Nephron progenitor cell (in vitro differentiated cells): Measurements from ENCODE around the gene NRG3.

Experiments
- DNase-seq: peaks from one replicate; pipeline ENCODE4 v3.0.0; 2021
- H3K27ac Mint-ChIP-seq: 2 replicates; pipeline ENCODE4 v1.8.0; 2021; ENCODE audit warnings: mild to moderate bottlenecking, moderate library complexity, mixed read lengths
- H3K27me3 Mint-ChIP-seq: 2 replicates; pipeline ENCODE4 v1.8.0; 2021; ENCODE audit warnings: mild to moderate bottlenecking, low read depth, mixed read lengths; ENCODE audit not compliant: poor library complexity
- H3K36me3 Mint-ChIP-seq: 2 replicates; pipeline ENCODE4 v1.8.0; 2021; ENCODE audit warnings: low read depth, mixed read lengths
- H3K4me1 Mint-ChIP-seq: 2 replicates; pipeline ENCODE4 v1.8.0; 2021; ENCODE audit warnings: mixed read lengths
- H3K4me3 Mint-ChIP-seq: 2 replicates; pipeline ENCODE4 v1.8.0; 2021; ENCODE audit warnings: mild to moderate bottlenecking, moderate library complexity, mixed read lengths
- H3K9me3 Mint-ChIP-seq: 2 replicates; pipeline ENCODE4 v1.8.0; 2021; ENCODE audit warnings: mild to moderate bottlenecking, moderate library complexity, mixed read lengths
- CTCF ChIP-seq: fragments of 200-600 bp; sonication (generic); IDR thresholded peaks from 2 replicates; pipeline ENCODE4 v1.5.0; 2021; ENCODE audit warnings: antibody characterized with exemption

NRG3 gene

GRCh38 chr10:82581940-82582339 lies 706.9 kb downstream of the NRG3 start:
- Mint-ChIP-seq H3K9me3 (no peaks in the 10 kb centered on the region), H3K27me3 (no peaks in the 10 kb centered on the region), H3K36me3 (no peaks in the 10 kb centered on the region), H3K27ac (no peak overlapping the region), H3K4me3 (no peak overlapping the region), H3K4me1 (no peaks in the 10 kb centered on the region)
- DNase-seq = no peak
- no peak for TF ChIP-seq CTCF

- Mint-ChIP-seq H3K36me3 (no peaks in the 10 kb centered on the region), H3K4me3 (no peak overlapping the region), H3K9me3 (no peaks in the 10 kb centered on the region), H3K27me3 (no peaks in the 10 kb centered on the region), H3K27ac (no peak overlapping the region), H3K4me1 (no peaks in the 10 kb centered on the region)
- no peak for DNase-seq
- TF ChIP-seq CTCF = no peak
Observed at GRCh38 chr10:82591421-82591820, 716.4 kb downstream of the NRG3 start.

GRCh38 chr10:82597840-82598239 lies 722.8 kb downstream of the NRG3 start:
- peaks cover 4% of the 10 kb centered on the region for H3K27me3 Mint-ChIP-seq
- no peaks in the 10 kb centered on the region for H3K36me3 Mint-ChIP-seq
- H3K4me3 Mint-ChIP-seq = no peak overlapping the region
- DNase-seq = no peak
- H3K4me1 Mint-ChIP-seq = no peaks in the 10 kb centered on the region
- H3K9me3 Mint-ChIP-seq = no peaks in the 10 kb centered on the region
- TF ChIP-seq CTCF = no peak
- no peak overlapping the region for H3K27ac Mint-ChIP-seq

- H3K4me3 Mint-ChIP-seq = no peak overlapping the region
- TF ChIP-seq CTCF = no peak
- peaks cover 18% of the 10 kb centered on the region for H3K4me1 Mint-ChIP-seq
- H3K27ac Mint-ChIP-seq = no peak overlapping the region
- peaks cover 17% of the 10 kb centered on the region for H3K9me3 Mint-ChIP-seq
- no peak for DNase-seq
- H3K27me3 Mint-ChIP-seq = no peaks in the 10 kb centered on the region
- peaks cover 12% of the 10 kb centered on the region for H3K36me3 Mint-ChIP-seq
Observed at GRCh38 chr10:82609845-82610244, 734.9 kb downstream of the NRG3 start.

GRCh38 chr10:82618007-82618406 lies 743.0 kb downstream of the NRG3 start:
- peaks cover 11% of the 10 kb centered on the region for H3K9me3 Mint-ChIP-seq
- H3K36me3 Mint-ChIP-seq = no peaks in the 10 kb centered on the region
- H3K4me3 Mint-ChIP-seq = no peak overlapping the region
- H3K4me1 Mint-ChIP-seq = peaks cover 12% of the 10 kb centered on the region
- H3K27ac Mint-ChIP-seq = no peak overlapping the region
- DNase-seq = no peak
- no peaks in the 10 kb centered on the region for H3K27me3 Mint-ChIP-seq
- no peak for TF ChIP-seq CTCF

- TF ChIP-seq CTCF = no peak
- peaks cover 11% of the 10 kb centered on the region for H3K9me3 Mint-ChIP-seq
Observed at GRCh38 chr10:82621680-82622079, 746.7 kb downstream of the NRG3 start.

More at GRCh38 chr10:82621680-82622079, 746.7 kb downstream of the NRG3 start:
- DNase-seq = no peak
- Mint-ChIP-seq H3K4me3 (no peak overlapping the region), H3K36me3 (no peaks in the 10 kb centered on the region), H3K27me3 (no peaks in the 10 kb centered on the region), H3K27ac (no peak overlapping the region), H3K4me1 (peaks cover 25% of the 10 kb centered on the region)
